Smooth muscle cell of bladder (primary cell): ENCODE measurements around the gene TMEM221. TPM values are rescaled to one million over a fixed set of nuclear protein-coding genes. Genes with fewer than 3 reads are reported as not detected.

Source experiments
- total RNA-seq: library from RNA; depleted of rRNA; stranded (reverse); fragments of >200 nt; gene quantifications from 2 replicates; pipeline ENCODE4 v1.2.3, GENCODE V29; 2014

Gene TMEM221
- total RNA-seq: under 0.01 and 0.14 TPM in 2 replicates

GRCh38 chr19:17448131-17448967 lies at the start of gene TMEM221:
TSS of gene TMEM221 (minus strand) at chr19:17448668. CDS start at chr19:17448462, 206 bp downstream.

GRCh38 chr19:17470068-17470841 lies 21.8 kb upstream of the TMEM221 start, which contains the start of gene SLC27A1:
TSS of gene SLC27A1 (plus strand) at chr19:17470524. CDS start at chr19:17470541, 17 bp downstream.

DNA sequence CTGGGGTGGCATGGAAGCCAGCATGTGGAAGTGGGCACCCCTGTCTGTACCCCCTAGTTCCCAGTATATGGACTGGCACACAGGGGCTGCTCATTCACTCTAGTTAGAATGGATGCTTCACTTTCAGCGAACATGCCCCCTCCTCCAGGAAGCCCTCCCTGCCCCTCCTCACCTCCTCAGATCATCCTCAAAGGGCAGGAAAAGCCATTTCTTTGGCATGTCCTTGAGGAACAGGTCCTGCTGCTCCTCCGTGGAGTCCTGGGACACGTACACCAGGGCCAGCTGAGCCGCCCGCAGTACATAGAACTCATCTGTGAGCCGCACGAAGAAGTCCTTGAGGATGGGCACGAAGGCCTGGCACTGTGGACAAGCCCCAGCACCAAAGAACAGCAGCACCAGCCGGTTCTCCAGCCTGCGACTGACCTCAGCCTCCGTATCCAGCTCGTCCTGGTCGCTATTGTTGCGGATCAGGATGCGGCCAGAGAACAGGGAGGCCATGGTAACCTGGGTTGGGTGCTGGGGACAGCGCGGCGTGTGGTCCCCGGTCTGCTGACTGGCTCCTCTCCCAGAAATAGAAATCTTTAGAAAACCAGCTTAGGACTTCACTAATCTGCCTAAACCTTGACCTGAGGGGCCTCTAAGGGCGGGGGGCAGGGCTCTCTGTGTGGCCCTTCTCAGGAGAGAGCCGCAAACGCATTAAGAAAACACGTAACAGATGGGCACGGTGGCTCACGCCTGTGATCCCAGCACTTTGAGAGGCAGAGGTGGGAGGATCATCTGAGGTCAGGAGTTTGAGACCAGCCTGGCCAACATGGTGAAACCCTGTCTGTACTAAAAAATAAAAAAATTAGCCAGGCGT lies 12.1 kb upstream of the TMEM221 start, which contains the start of gene NXNL1:
TSS of gene NXNL1 (minus strand) at position 555 of the 859 bp plus-strand sequence. CDS start at position 498, 57 bp downstream.

DNA sequence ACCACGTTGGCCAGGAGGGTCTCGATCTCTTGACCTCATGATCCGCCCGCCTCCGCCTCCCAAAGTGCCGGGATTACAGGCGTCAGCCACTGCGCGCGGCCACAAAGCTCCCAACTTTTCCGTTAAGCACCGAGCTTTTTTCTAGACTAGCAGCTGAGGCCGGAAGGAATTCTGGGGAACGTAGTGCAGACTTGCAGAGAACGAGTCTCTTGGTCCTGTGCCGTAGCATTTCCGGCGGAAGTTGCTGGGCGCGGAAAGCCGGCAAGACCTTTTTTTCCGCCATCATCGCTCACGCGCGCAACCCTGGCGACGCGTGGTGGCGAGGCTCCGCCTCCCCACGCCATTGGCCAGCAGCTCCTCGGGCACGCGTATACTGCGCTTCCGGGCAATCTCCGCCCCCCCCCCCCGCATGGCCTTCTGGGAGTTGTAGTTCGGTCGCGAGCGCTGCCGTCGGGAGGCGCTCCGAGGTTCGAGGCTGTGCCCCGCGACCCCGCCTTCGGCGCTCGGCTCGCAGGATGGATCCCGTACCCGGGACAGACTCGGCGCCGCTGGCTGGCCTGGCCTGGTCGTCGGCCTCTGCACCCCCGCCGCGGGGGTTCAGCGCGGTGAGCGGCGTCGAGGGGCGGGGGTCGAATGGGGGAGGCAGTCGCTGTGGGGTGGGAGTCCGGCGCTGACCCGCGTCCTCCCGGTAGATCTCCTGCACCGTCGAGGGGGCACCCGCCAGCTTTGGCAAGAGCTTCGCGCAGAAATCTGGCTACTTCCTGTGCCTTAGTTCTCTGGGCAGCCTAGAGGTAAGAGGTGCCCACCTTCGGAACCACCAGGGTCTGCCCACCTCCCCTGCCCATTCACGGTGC lies 28.6 kb downstream of the TMEM221 start, which contains the start of gene MVB12A:
TSS of gene MVB12A (plus strand) at position 427 of the 854 bp plus-strand sequence. CDS start at position 516, 89 bp downstream.

DNA sequence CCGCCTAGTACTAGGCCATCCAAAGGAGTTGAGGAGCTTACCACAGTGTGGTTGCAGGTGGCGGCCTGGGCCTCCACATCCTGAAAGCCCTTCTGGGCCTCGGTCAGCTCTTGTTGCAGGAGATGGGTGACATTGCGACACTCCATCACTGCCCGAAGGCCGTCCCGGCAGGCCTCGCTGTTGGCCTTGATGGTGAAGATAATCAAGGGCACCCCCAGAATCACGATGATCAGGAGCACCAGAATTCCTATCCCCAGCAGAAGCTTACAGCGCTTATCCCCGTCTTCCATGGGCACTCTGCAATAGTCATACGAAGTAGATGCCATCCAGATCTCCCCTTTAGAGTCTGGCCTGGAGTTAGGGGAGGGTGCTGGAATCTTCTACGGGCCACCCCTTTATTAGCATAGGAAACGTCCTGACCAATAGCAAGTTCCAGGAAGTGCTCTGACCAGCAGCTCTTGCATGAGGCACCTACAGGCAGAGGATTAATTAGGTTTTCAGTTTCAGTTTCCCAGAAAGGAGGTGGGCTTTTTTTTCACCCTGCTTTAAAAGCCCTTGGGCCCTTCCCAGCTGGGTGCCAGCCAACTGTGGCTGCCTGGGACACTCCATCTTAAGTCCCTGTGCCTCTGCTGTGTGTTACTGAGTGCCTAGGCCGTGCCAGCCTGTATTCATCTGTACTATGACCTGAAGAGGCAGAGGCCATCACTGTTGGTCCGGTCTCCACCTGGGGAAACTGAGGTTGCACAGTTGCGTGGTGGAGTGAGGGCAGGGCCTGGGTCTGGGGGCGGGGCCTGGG lies 43.0 kb downstream of the TMEM221 start, which contains the start of gene BST2:
TSS of gene BST2 (minus strand) at position 381 of the 796 bp plus-strand sequence. CDS start at position 326, 55 bp downstream.

GRCh38 chr19:17393914-17394313 lies 54.6 kb downstream of the TMEM221 start, which contains the start of gene CCDC194:
TSS of gene CCDC194 (minus strand) at chr19:17394196. CDS start at chr19:17394158, 38 bp downstream.

Other genes starting within 250 kb of the TMEM221 start
- 23.8 and 33.3 TPM in 2 replicates for gene USE1, start 233.3 kb downstream of the TMEM221 start, total RNA-seq
- 1.4 and 2.4 TPM in 2 replicates for gene OCEL1, start 222.4 kb downstream of the TMEM221 start, total RNA-seq
- 27.9 and 37.6 TPM in 2 replicates for gene NR2F6, start 202.7 kb downstream of the TMEM221 start, total RNA-seq
- not detected in 2 replicates for gene USHBP1, start 183.9 kb downstream of the TMEM221 start, total RNA-seq
- gene BABAM1, start 181.2 kb downstream of the TMEM221 start, total RNA-seq: 86.8 and 89.7 TPM in 2 replicates
- gene ANKLE1, start 166.8 kb downstream of the TMEM221 start, total RNA-seq: 0.14 and 0.18 TPM in 2 replicates
- gene ABHD8, start 145.2 kb downstream of the TMEM221 start, total RNA-seq: 8.7 and 11.6 TPM in 2 replicates
- 13.5 and 33.7 TPM in 2 replicates for gene MRPL34, start 142.8 kb downstream of the TMEM221 start, total RNA-seq
- gene DDA1, start 139.1 kb downstream of the TMEM221 start, total RNA-seq: 17.5 and 24.2 TPM in 2 replicates
- 1.6 and 3.0 TPM in 2 replicates for gene ANO8, start 113.8 kb downstream of the TMEM221 start, total RNA-seq
- 5.8 and 11.5 TPM in 2 replicates for gene GTPBP3, start 111.1 kb downstream of the TMEM221 start, total RNA-seq
- 0.65 TPM in 1 of 2 replicates, not detected in the other for gene PLVAP, start 71.3 kb downstream of the TMEM221 start, total RNA-seq
- gene CCDC194, start 54.5 kb downstream of the TMEM221 start, total RNA-seq: not detected in 2 replicates
- 0.55 and 5.4 TPM in 2 replicates for gene BST2, start 43.0 kb downstream of the TMEM221 start, total RNA-seq
- 25.1 and 28.2 TPM in 2 replicates for gene MVB12A, start 28.6 kb downstream of the TMEM221 start, total RNA-seq
- gene NXNL1, start 12.3 kb upstream of the TMEM221 start, total RNA-seq: not detected in 2 replicates
- 14.9 and 20.4 TPM in 2 replicates for gene SLC27A1, start 21.9 kb upstream of the TMEM221 start, total RNA-seq
- gene PGLS, start 63.0 kb upstream of the TMEM221 start, total RNA-seq: 49.4 and 58.5 TPM in 2 replicates
- gene COLGALT1, start 107.0 kb upstream of the TMEM221 start, total RNA-seq: 93.2 and 113 TPM in 2 replicates
- gene UNC13A, start 239.7 kb upstream of the TMEM221 start, total RNA-seq: 0.28 TPM in 2 replicates